ENCODE results near the gene GPR34. TPM values are rescaled to one million over a fixed set of nuclear protein-coding genes. Genes with fewer than 3 reads are reported as not detected.

Gene GPR34
- total RNA-seq, 5 donors from 2014 or later (not counting 1 experiment from before 2014, with no cell fraction given), result 0.30 TPM; not detected in 4

GRCh38 chrX:41703574-41704029 lies 14.8 kb downstream of the GPR34 start:
- H3K9me3 Mint-ChIP-seq, result no peaks in the 10 kb centered on the region
- no peak overlapping the region for H3K4me3 ChIP-seq (ENCODE audit: control insufficient read depth in 1 of 2, extremely low read depth in 1 of 2, low read length in 1 of 2)
- CTCF ChIA-PET, result interaction anchor here (0.6 to 0.7 kb wide), 3 partner anchors 15 to 55 kb away, joined by 3 to 4 read pairs (median 4); partner anchors contain the start of gene GPR34 (in 1 of the 2)
- H3K36me3 ChIP-seq (ENCODE audit: control insufficient read depth in 2 of 2, extremely low read depth in 1 of 2, insufficient read depth in 1 of 2, low read length in 1 of 2), result no peaks in the 10 kb centered on the region
- peaks cover 22 to 44% (median 37%) of the 10 kb centered on the region in 3 donors for H3K4me1 Mint-ChIP-seq
- no peak overlapping the region for H3K27ac ChIP-seq (ENCODE audit: low read length)
- no peak overlapping the region for H3K27ac Mint-ChIP-seq
- peaks cover 0 to 16% of the 10 kb centered on the region in 2 donors for H3K27me3 Mint-ChIP-seq
- no peaks in the 10 kb centered on the region for H3K9me3 ChIP-seq
- H3K4me1 ChIP-seq (ENCODE audit: control insufficient read depth in 1 of 2, extremely low read depth in 1 of 2, insufficient read depth in 2 of 2, low read length in 2 of 2), result peaks cover 5 to 12% of the 10 kb centered on the region in 2 experiments
- no peaks in the 10 kb centered on the region for H3K27me3 ChIP-seq (replicated peaks in 1 of 2; ENCODE audit: control insufficient read depth in 2 of 2, extremely low read depth in 1 of 2, insufficient read depth in 2 of 2, low read length in 1 of 2)
- POLR2A ChIA-PET, result interaction anchor here in 1 of 2 donors (0.6 to 0.8 kb wide), 2 partner anchors 152 to 153 kb away, joined by 7 to 9 read pairs; no protein-coding TSS in a partner anchor
- ATAC-seq (replicated peaks in 1 of 4), result no peak
- no peak for DNase-seq
- no peak overlapping the region for H3K4me3 Mint-ChIP-seq
- peaks cover 7% of the 10 kb centered on the region for H3K36me3 Mint-ChIP-seq

- no CpG with 5 or more reads among the region's 1 CpG for WGBS (ENCODE audit: insufficient coverage)
- Histone ChIP-seq H3K27me3 (replicated peaks in 1 of 2; ENCODE audit: control insufficient read depth in 2 of 2, extremely low read depth in 1 of 2, insufficient read depth in 2 of 2, low read length in 1 of 2) (no peaks in the 10 kb centered on the region), H3K4me1 (ENCODE audit: control insufficient read depth in 1 of 2, extremely low read depth in 1 of 2, insufficient read depth in 2 of 2, low read length in 2 of 2) (peaks cover 2 to 12% of the 10 kb centered on the region in 2 experiments), H3K27ac (ENCODE audit: low read length) (no peak overlapping the region), H3K4me3 (ENCODE audit: control insufficient read depth in 1 of 2, extremely low read depth in 1 of 2, low read length in 1 of 2) (no peak overlapping the region), H3K36me3 (ENCODE audit: control insufficient read depth in 2 of 2, extremely low read depth in 1 of 2, insufficient read depth in 1 of 2, low read length in 1 of 2) (no peaks in the 10 kb centered on the region), H3K9me3 (no peaks in the 10 kb centered on the region)
- Mint-ChIP-seq H3K36me3 (peaks cover 10% of the 10 kb centered on the region), H3K4me3 (peak overlapping the region in 1 of 3 donors; percentile 2), H3K27ac (peak overlapping the region in 1 of 2 donors; percentile 69), H3K9me3 (no peaks in the 10 kb centered on the region), H3K27me3 (peaks cover 0 to 16% of the 10 kb centered on the region in 2 donors), H3K4me1 (peaks cover 27 to 49% (median 37%) of the 10 kb centered on the region in 3 donors)
- DNase-seq, result no peak
- CTCF ChIA-PET, result no interaction called here
- POLR2A ChIA-PET, result interaction anchor here in 1 of 2 donors (0.7 kb wide), 1 partner anchor 516 kb away, joined by 4 read pairs; no protein-coding TSS in a partner anchor
- ATAC-seq (replicated peaks in 1 of 4), result no peak
Observed at GRCh38 chrX:41705042-41705441, 16.3 kb downstream of the GPR34 start.

GRCh38 chrX:41705680-41706374 lies 17.1 kb downstream of the GPR34 start:
- Histone ChIP-seq H3K36me3 (ENCODE audit: control insufficient read depth in 2 of 2, extremely low read depth in 1 of 2, insufficient read depth in 1 of 2, low read length in 1 of 2) (no peaks in the 10 kb centered on the region), H3K9me3 (no peaks in the 10 kb centered on the region), H3K4me1 (ENCODE audit: control insufficient read depth in 1 of 2, extremely low read depth in 1 of 2, insufficient read depth in 2 of 2, low read length in 2 of 2) (peaks cover 2 to 12% of the 10 kb centered on the region in 2 experiments), H3K27me3 (replicated peaks in 1 of 2; ENCODE audit: control insufficient read depth in 2 of 2, extremely low read depth in 1 of 2, insufficient read depth in 2 of 2, low read length in 1 of 2) (no peaks in the 10 kb centered on the region), H3K27ac (ENCODE audit: low read length) (no peak overlapping the region), H3K4me3 (ENCODE audit: control insufficient read depth in 1 of 2, extremely low read depth in 1 of 2, low read length in 1 of 2) (no peak overlapping the region)
- POLR2A ChIA-PET, result interaction anchor here in 1 of 2 donors (0.9 kb wide), 2 partner anchors 11 to 14 kb away, joined by 3 read pairs; no protein-coding TSS in a partner anchor
- H3K4me3 Mint-ChIP-seq, result peak overlapping the region in 2 of 3 donors; percentile 29
- CTCF ChIA-PET, result interaction anchor here in 1 of 2 donors (0.8 kb wide), 1 partner anchor 14 kb away, joined by 4 read pairs; no protein-coding TSS in a partner anchor
- DNase-seq (peak in 1 of 35 experiments; percentile 3), ATAC-seq (replicated peaks in 1 of 4) (no peak)
- H3K27ac Mint-ChIP-seq, result peak overlapping the region; percentile 55 to 75
- 50% methylated on average over 1 of the region's 3 CpGs for WGBS (ENCODE audit: insufficient coverage)
- peaks cover 32 to 51% (median 42%) of the 10 kb centered on the region in 3 donors for H3K4me1 Mint-ChIP-seq
- peaks cover 10% of the 10 kb centered on the region for H3K36me3 Mint-ChIP-seq
- peaks cover 0 to 16% of the 10 kb centered on the region in 2 donors for H3K27me3 Mint-ChIP-seq
- no peaks in the 10 kb centered on the region for H3K9me3 Mint-ChIP-seq

GRCh38 chrX:41707218-41707617 lies 18.4 kb downstream of the GPR34 start:
- Histone ChIP-seq H3K27ac (ENCODE audit: low read length) (no peak overlapping the region), H3K27me3 (replicated peaks in 1 of 2; ENCODE audit: control insufficient read depth in 2 of 2, extremely low read depth in 1 of 2, insufficient read depth in 2 of 2, low read length in 1 of 2) (no peaks in the 10 kb centered on the region), H3K9me3 (no peaks in the 10 kb centered on the region), H3K4me3 (ENCODE audit: control insufficient read depth in 1 of 2, extremely low read depth in 1 of 2, low read length in 1 of 2) (no peak overlapping the region), H3K36me3 (ENCODE audit: control insufficient read depth in 2 of 2, extremely low read depth in 1 of 2, insufficient read depth in 1 of 2, low read length in 1 of 2) (no peaks in the 10 kb centered on the region), H3K4me1 (ENCODE audit: control insufficient read depth in 1 of 2, extremely low read depth in 1 of 2, insufficient read depth in 2 of 2, low read length in 2 of 2) (peaks cover 2 to 12% of the 10 kb centered on the region in 2 experiments)
- ChIA-PET POLR2A (interaction anchor here in 1 of 2 donors (0.6 kb wide), 1 partner anchor 25 kb away, joined by 3 read pairs; no protein-coding TSS in a partner anchor), CTCF (no interaction called here)
- no CpG with 5 or more reads among the region's 1 CpG for WGBS (ENCODE audit: insufficient coverage)
- Mint-ChIP-seq H3K36me3 (peaks cover 10% of the 10 kb centered on the region), H3K4me3 (no peak overlapping the region), H3K27ac (peak overlapping the region; percentile 11 to 39), H3K4me1 (peaks cover 32 to 49% (median 34%) of the 10 kb centered on the region in 3 donors), H3K27me3 (peaks cover 0 to 18% of the 10 kb centered on the region in 2 donors), H3K9me3 (no peaks in the 10 kb centered on the region)
- no peak for ATAC-seq (replicated peaks in 1 of 4)
- no peak for DNase-seq

- ChIA-PET CTCF (interaction anchor here in 1 of 2 donors (0.6 kb wide), 1 partner anchor 251 kb away, joined by 3 read pairs; no protein-coding TSS in a partner anchor), POLR2A (no interaction called here)
- H3K27ac Mint-ChIP-seq, result no peak overlapping the region
- Histone ChIP-seq H3K4me3 (ENCODE audit: control insufficient read depth in 1 of 2, extremely low read depth in 1 of 2, low read length in 1 of 2) (no peak overlapping the region), H3K27ac (ENCODE audit: low read length) (no peak overlapping the region), H3K4me1 (ENCODE audit: control insufficient read depth in 1 of 2, extremely low read depth in 1 of 2, insufficient read depth in 2 of 2, low read length in 2 of 2) (peaks cover 2 to 12% of the 10 kb centered on the region in 2 experiments), H3K36me3 (ENCODE audit: control insufficient read depth in 2 of 2, extremely low read depth in 1 of 2, insufficient read depth in 1 of 2, low read length in 1 of 2) (no peaks in the 10 kb centered on the region), H3K27me3 (replicated peaks in 1 of 2; ENCODE audit: control insufficient read depth in 2 of 2, extremely low read depth in 1 of 2, insufficient read depth in 2 of 2, low read length in 1 of 2) (no peaks in the 10 kb centered on the region), H3K9me3 (no peaks in the 10 kb centered on the region)
- H3K4me1 Mint-ChIP-seq, result peaks cover 34 to 51% (median 36%) of the 10 kb centered on the region in 3 donors
- WGBS (ENCODE audit: insufficient coverage), result no CpG with 5 or more reads among the region's 3 CpGs
- H3K27me3 Mint-ChIP-seq, result peaks cover 0 to 18% of the 10 kb centered on the region in 2 donors
- DNase-seq (no peak), ATAC-seq (replicated peaks in 1 of 4) (no peak)
- peaks cover 12% of the 10 kb centered on the region for H3K36me3 Mint-ChIP-seq
- no peaks in the 10 kb centered on the region for H3K9me3 Mint-ChIP-seq
- no peak overlapping the region for H3K4me3 Mint-ChIP-seq
Observed at GRCh38 chrX:41708486-41708885, 19.7 kb downstream of the GPR34 start.

- Mint-ChIP-seq H3K9me3 (no peaks in the 10 kb centered on the region), H3K27ac (no peak overlapping the region), H3K36me3 (peaks cover 16% of the 10 kb centered on the region), H3K27me3 (peaks cover 0 to 5% of the 10 kb centered on the region in 2 donors), H3K4me1 (peaks cover 23 to 43% (median 24%) of the 10 kb centered on the region in 3 donors), H3K4me3 (no peak overlapping the region)
- Histone ChIP-seq H3K27me3 (replicated peaks in 1 of 2; ENCODE audit: control insufficient read depth in 2 of 2, extremely low read depth in 1 of 2, insufficient read depth in 2 of 2, low read length in 1 of 2) (no peaks in the 10 kb centered on the region), H3K9me3 (no peaks in the 10 kb centered on the region), H3K4me3 (ENCODE audit: control insufficient read depth in 1 of 2, extremely low read depth in 1 of 2, low read length in 1 of 2) (no peak overlapping the region), H3K27ac (ENCODE audit: low read length) (no peak overlapping the region), H3K4me1 (ENCODE audit: control insufficient read depth in 1 of 2, extremely low read depth in 1 of 2, insufficient read depth in 2 of 2, low read length in 2 of 2) (peaks cover 0 to 5% of the 10 kb centered on the region in 2 experiments), H3K36me3 (ENCODE audit: control insufficient read depth in 2 of 2, extremely low read depth in 1 of 2, insufficient read depth in 1 of 2, low read length in 1 of 2) (no peaks in the 10 kb centered on the region)
- ATAC-seq (replicated peaks in 1 of 4) (no peak), DNase-seq (no peak)
- ChIA-PET POLR2A (no interaction called here), CTCF (no interaction called here)
- 86% methylated on average over 1 of the region's 5 CpGs for WGBS (ENCODE audit: insufficient coverage)
Observed at GRCh38 chrX:41711021-41711667, 22.4 kb downstream of the GPR34 start.
